Measurements from ENCODE around the gene NKAIN2. TPM values are rescaled to one million over a fixed set of nuclear protein-coding genes. Genes with fewer than 3 reads are reported as not detected.

The NKAIN2 gene
- total and polyA plus RNA-seq, 2 donors (not counting 3 experiments of a cell fraction or from before 2014, with no cell fraction given), result 0.03 TPM; not detected in 1

- dilution Hi-C loops (cut with MboI; ENCODE audit: extremely low pct_ligation_motif_present, low sequenced_read_pairs) (no loop called here), intact Hi-C loops (cut with micrococcal nuclease) (no loop called here)
- no peaks in the 10 kb centered on the region for H3K9me1 ChIP-seq (replicated peaks; ENCODE audit: control insufficient read depth, extremely low read depth, insufficient read depth, low read length)
- TF ChIP-seq CTCF (IDR thresholded peaks at IDR 0.05; ENCODE audit: extremely low read depth in 1 of 2, insufficient read depth in 1 of 2, low read depth in 1 of 2, low read length in 2 of 2) (no peak), POLR2AphosphoS5 (IDR thresholded peaks at IDR 0.05; ENCODE audit: insufficient read depth, low read depth, low read length) (no peak), MAX (IDR thresholded peaks at IDR 0.05; ENCODE audit: insufficient read depth, insufficient read length) (no peak), JUN (IDR thresholded peaks at IDR 0.05; ENCODE audit: borderline replicate concordance, insufficient read depth, insufficient read length, low read depth) (no peak), POLR2A (IDR thresholded peaks at IDR 0.05; ENCODE audit: low read depth, low read length) (no peak), EZH2 (IDR thresholded peaks at IDR 0.05; ENCODE audit: borderline replicate concordance, low read depth, low read length, severe bottlenecking) (no peak), FOS (IDR thresholded peaks at IDR 0.05; ENCODE audit: borderline replicate concordance, insufficient read depth, low read length) (no peak), GATA2 (IDR thresholded peaks at IDR 0.05; ENCODE audit: insufficient read depth, insufficient read length, low read depth, low read length) (no peak), MYC (IDR thresholded peaks at IDR 0.05; ENCODE audit: low read depth, low read length) (no peak)
- H2AFZ ChIP-seq (ENCODE audit: low read depth, low read length), result no peak overlapping the region
- no peaks in the 10 kb centered on the region for H3K79me2 ChIP-seq (ENCODE audit: control insufficient read depth, insufficient read depth, low read length)
- H3K9ac ChIP-seq (replicated peaks; ENCODE audit: extremely low read depth, insufficient read depth, low read length), result no peak overlapping the region
- no peak overlapping the region for H3K27ac ChIP-seq (ENCODE audit: insufficient read depth, low read depth, low read length)
- FAIRE-seq, result no peak
- H3K9me3 ChIP-seq (replicated peaks; ENCODE audit: control insufficient read depth, insufficient read depth, low read length), result no peaks in the 10 kb centered on the region
- no peak overlapping the region for H3K4me3 ChIP-seq (replicated peaks in 1 of 3; ENCODE audit: insufficient read depth in 1 of 3, low read depth in 1 of 3, low read length in 3 of 3)
- H3K36me3 ChIP-seq (ENCODE audit: control insufficient read depth in 2 of 2, extremely low read depth in 1 of 2, insufficient read depth in 2 of 2, low read length in 2 of 2), result no peaks in the 10 kb centered on the region
- POLR2A ChIA-PET, result no interaction called here
- H3K4me2 ChIP-seq (ENCODE audit: insufficient read depth, low read length), result no peak overlapping the region
- DNase-seq (ENCODE audit: low read depth, low spot score), result no peak
- no peaks in the 10 kb centered on the region for H3K4me1 ChIP-seq (ENCODE audit: control insufficient read depth, extremely low read depth, insufficient read depth, low read length)
- H4K20me1 ChIP-seq (replicated peaks; ENCODE audit: control insufficient read depth, extremely low read depth, insufficient read depth, low read length), result no peaks in the 10 kb centered on the region
- CTCF ChIA-PET, result no interaction called here
- no TSS peak for BruUV-seq (replicated peaks)
- H3K27me3 ChIP-seq (ENCODE audit: control insufficient read depth in 2 of 2, insufficient read depth in 2 of 2, low read length in 2 of 2), result no peaks in the 10 kb centered on the region
Measured at GRCh38 chr6:123945386-123945785, 141.7 kb downstream of the NKAIN2 start.
